ENCODE data around the gene TENM4. TPM values are rescaled to one million over a fixed set of nuclear protein-coding genes. Genes with fewer than 3 reads are reported as not detected.

TENM4 gene
- total RNA-seq, 4 donors from 2014 or later, result 1.1 to 2.7 (median 2.0) TPM

DNA sequence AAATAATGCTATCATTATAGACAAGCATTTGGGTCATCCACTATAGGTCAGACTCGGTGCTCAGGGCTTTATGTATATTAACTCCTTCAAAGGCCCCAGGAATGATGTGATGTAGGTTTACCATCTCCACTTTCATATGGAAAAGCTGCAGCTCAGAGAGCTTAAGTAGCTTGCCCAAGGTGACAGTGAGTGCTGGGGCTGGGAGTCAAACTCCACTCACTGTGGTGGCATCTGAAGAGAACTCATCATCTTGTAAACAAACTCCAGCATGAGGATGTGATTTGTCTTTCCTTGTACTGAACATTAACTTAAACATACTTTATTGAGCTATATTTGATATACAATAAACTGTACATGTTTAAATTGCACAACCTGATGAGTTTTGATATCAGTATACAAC, 25.4 kb downstream of the TENM4 start:
- Histone ChIP-seq H3K36me3 (no peaks in the 10 kb centered on the region), H3K27ac (no peak overlapping the region), H3K4me3 (no peak overlapping the region), H3K9me3 (no peaks in the 10 kb centered on the region), H3K27me3 (no peaks in the 10 kb centered on the region), H3K4me1 (no peaks in the 10 kb centered on the region)
- no peak for TF ChIP-seq POLR2A (IDR thresholded peaks at IDR 0.05)
- TF ChIP-seq, protein P1, sequence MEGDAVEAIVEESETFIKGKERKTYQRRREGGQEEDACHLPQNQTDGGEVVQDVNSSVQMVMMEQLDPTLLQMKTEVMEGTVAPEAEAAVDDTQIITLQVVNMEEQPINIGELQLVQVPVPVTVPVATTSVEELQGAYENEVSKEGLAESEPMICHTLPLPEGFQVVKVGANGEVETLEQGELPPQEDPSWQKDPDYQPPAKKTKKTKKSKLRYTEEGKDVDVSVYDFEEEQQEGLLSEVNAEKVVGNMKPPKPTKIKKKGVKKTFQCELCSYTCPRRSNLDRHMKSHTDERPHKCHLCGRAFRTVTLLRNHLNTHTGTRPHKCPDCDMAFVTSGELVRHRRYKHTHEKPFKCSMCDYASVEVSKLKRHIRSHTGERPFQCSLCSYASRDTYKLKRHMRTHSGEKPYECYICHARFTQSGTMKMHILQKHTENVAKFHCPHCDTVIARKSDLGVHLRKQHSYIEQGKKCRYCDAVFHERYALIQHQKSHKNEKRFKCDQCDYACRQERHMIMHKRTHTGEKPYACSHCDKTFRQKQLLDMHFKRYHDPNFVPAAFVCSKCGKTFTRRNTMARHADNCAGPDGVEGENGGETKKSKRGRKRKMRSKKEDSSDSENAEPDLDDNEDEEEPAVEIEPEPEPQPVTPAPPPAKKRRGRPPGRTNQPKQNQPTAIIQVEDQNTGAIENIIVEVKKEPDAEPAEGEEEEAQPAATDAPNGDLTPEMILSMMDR (IDR thresholded peaks at IDR 0.05), result no peak
- DNase-seq, result no peak

DNA sequence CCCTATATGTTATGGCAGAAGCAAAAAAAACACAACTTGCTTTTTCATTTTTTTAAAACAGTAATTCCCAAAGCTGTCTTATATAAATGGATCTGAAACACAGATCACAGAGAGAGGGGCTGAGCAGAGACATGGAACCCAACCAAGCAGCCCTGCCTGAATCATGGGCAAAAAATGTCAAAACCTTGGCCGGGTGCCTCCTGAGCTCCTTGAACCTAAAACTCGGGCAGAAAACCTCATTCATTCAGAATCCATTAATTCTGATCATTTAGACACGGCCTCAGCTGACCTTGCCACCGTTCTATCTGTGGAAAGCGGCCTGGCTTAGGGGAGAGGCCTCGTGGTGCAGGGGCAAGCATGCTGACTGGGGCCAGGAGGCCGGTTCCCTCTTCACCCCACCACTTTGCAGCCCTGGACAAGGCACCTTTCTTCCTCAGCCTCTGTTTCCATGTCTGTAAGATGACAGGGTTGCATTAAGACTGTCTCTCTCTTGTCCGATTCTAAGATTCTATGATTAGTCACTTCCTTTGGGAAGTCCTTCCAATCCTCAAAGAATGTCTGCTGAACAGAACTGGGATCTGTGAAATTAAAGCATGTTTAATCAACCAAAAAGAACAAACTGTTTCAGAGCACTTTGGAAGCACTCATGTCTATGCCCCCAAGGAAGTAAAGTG, 26.0 kb downstream of the TENM4 start:
- no peaks in the 10 kb centered on the region for H3K9me3 ChIP-seq
- no peaks in the 10 kb centered on the region for H3K36me3 ChIP-seq
- TF ChIP-seq, protein P1 (IDR thresholded peaks at IDR 0.05), result no peak
- no peak for TF ChIP-seq POLR2A (IDR thresholded peaks at IDR 0.05)
- H3K4me3 ChIP-seq, result no peak overlapping the region
- H3K27me3 ChIP-seq, result no peaks in the 10 kb centered on the region
- H3K4me1 ChIP-seq, result no peaks in the 10 kb centered on the region
- DNase-seq, result no peak
- H3K27ac ChIP-seq, result no peak overlapping the region

DNA sequence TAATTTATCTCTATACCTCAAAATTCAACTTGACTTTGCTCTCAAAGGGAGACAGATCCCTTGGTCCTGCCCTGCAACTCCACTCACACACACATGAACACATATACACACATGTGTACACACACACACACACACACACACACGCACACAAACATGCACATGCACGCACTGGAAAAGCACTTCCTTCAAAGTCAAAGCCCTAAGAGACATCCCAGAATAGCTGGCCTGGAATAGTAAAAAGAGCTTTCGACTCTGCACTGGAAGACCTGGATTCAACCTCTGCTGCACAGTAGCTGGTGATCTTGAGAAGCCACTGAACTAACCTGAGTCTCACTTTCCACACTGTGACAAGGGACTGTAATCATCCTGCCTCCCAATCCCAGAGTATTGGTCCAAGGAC, 26.8 kb downstream of the TENM4 start:
- H3K27ac ChIP-seq, result no peak overlapping the region
- TF ChIP-seq POLR2A (IDR thresholded peaks at IDR 0.05), result no peak
- TF ChIP-seq, protein P1 (IDR thresholded peaks at IDR 0.05), result no peak

DNA sequence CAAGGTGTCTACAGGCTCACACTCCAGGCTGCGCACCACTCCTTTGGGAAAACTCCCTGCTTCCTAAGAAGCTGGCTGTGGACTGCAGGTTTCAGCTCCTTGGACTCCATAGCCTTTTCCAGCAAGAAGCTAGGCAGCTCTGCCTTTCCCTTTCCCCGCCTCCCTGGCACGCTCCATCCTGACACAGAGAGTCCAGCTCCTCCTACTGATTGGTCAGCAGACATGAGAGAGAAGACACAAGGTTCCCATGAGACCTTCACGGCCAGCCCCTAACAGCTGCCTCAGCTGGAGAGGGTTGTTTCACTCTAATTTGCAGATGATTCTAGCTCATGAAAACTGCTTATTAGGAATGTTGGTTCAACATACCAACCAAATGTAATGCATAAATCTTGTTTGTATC, 27.6 kb downstream of the TENM4 start:
- no peaks in the 10 kb centered on the region for H3K27me3 ChIP-seq
- H3K27ac ChIP-seq, result no peak overlapping the region
- peak; percentile 34 to 69 (median 53) for DNase-seq

More for the DNA sequence above, 26.8 kb downstream of the TENM4 start:
- Histone ChIP-seq H3K4me1 (no peaks in the 10 kb centered on the region), H3K36me3 (no peaks in the 10 kb centered on the region), H3K27me3 (no peaks in the 10 kb centered on the region), H3K4me3 (no peak overlapping the region), H3K9me3 (no peaks in the 10 kb centered on the region)
- DNase-seq, result no peak

DNA sequence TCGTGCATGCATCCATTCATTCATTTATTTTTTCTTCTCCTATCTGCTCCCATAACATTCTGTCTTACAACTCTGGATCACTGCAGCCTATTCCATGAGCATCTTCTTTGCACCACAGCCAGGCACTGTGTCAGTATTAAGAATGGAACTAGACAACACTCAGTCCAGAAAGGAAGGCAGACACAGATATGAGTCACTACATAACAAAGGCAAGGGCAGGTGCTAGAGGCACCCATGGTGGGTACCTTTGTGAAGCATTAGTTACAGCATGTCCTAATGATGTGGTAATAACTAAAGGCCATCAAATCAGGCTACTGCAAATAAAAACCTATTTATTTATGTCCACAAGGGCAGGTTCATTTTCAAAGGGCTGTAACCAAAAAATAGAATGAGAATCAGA, 28.1 kb downstream of the TENM4 start:
- no peak overlapping the region for H3K27ac ChIP-seq
- DNase-seq, result no peak
- TF ChIP-seq POLR2A (IDR thresholded peaks at IDR 0.05), result no peak
- TF ChIP-seq, protein P1 (IDR thresholded peaks at IDR 0.05), result no peak
- no peaks in the 10 kb centered on the region for H3K4me1 ChIP-seq
- no peaks in the 10 kb centered on the region for H3K9me3 ChIP-seq
- no peak overlapping the region for H3K4me3 ChIP-seq
- H3K27me3 ChIP-seq, result no peaks in the 10 kb centered on the region
- H3K36me3 ChIP-seq, result no peaks in the 10 kb centered on the region

More for the DNA sequence above, 27.6 kb downstream of the TENM4 start:
- TF ChIP-seq, protein P1 (IDR thresholded peaks at IDR 0.05), result no peak
- no peak for TF ChIP-seq POLR2A (IDR thresholded peaks at IDR 0.05)
- H3K4me1 ChIP-seq, result no peaks in the 10 kb centered on the region
- no peaks in the 10 kb centered on the region for H3K9me3 ChIP-seq
- no peaks in the 10 kb centered on the region for H3K36me3 ChIP-seq
- H3K4me3 ChIP-seq, result no peak overlapping the region

Data from Peyer's patch (tissue), 4 donors.